Muscle of back (tissue), 11 donors: Measurements from ENCODE around the gene FASN. TPM values are rescaled to one million over a fixed set of nuclear protein-coding genes. Genes with fewer than 3 reads are reported as not detected.

ENCODE experiments used
- DNase-seq, 3 donors: peaks; one replicate each; pipeline versions ENCODE4 v3.0.0 to v3.0.0-alpha.2; 2013
- polyA plus RNA-seq, 10 donors: library from polyadenylated mRNA; unstranded; fragments of 120-200 nt; gene quantifications; one replicate each; pipeline ENCODE4 v1.2.1, GENCODE V29; 2013; ENCODE audit not compliant: insufficient read length in 10 of 10

Gene FASN
- polyA plus RNA-seq, 10 donors: 17.6 to 47.7 (median 28.6) TPM

GRCh38 chr17:82088838-82089722 lies 9.0 kb downstream of the FASN start:
- DNase-seq: peak in 1 of 3 donors; percentile 2

- peak in 1 of 3 donors; percentile 0 for DNase-seq
These were observed 9.8 kb downstream of the FASN start for GRCh38 chr17:82087961-82088837.

GRCh38 chr17:82086941-82087906 lies 10.8 kb downstream of the FASN start:
- peak in 1 of 3 donors; percentile 2 for DNase-seq

- DNase-seq: peak in 1 of 3 donors; percentile 2
These were observed 11.9 kb downstream of the FASN start for GRCh38 chr17:82085931-82086764.

GRCh38 chr17:82085031-82085861 lies 12.8 kb downstream of the FASN start:
- peak in 1 of 3 donors; percentile 6 for DNase-seq

- peak in 1 of 3 donors; percentile 2 for DNase-seq
These were observed 13.5 kb downstream of the FASN start for GRCh38 chr17:82084373-82085030.

GRCh38 chr17:82083533-82084359 lies 14.3 kb downstream of the FASN start:
- DNase-seq: peak in 1 of 3 donors; percentile 1

- DNase-seq: peak in 1 of 3 donors; percentile 2
These were observed 15.0 kb downstream of the FASN start for GRCh38 chr17:82083009-82083408.

- DNase-seq: peak in 1 of 3 donors; percentile 1
These were observed 15.6 kb downstream of the FASN start for GRCh38 chr17:82082456-82082855.

- peak in 1 of 3 donors; percentile 0 for DNase-seq
These were observed 16.1 kb downstream of the FASN start for GRCh38 chr17:82081966-82082365.

- DNase-seq: peak in 1 of 3 donors; percentile 10
These were observed 16.5 kb downstream of the FASN start for GRCh38 chr17:82081546-82081945.

GRCh38 chr17:82080789-82081464 lies 17.1 kb downstream of the FASN start:
- peak in 1 of 3 donors; percentile 12 for DNase-seq

- peak in 1 of 3 donors; percentile 7 for DNase-seq
These were observed 17.8 kb downstream of the FASN start for GRCh38 chr17:82080048-82080788.

- peak in 1 of 3 donors; percentile 11 for DNase-seq
These were observed 18.9 kb downstream of the FASN start for GRCh38 chr17:82079001-82079677.

GRCh38 chr17:82078433-82078832 lies 19.6 kb downstream of the FASN start:
- DNase-seq: no peak
